Fibroblast of pulmonary artery (primary cell): Measurements from ENCODE around the gene CD101.
A peak's percentile ranks its signal among the peaks of the same experiment; 100 is the strongest.

ENCODE experiments used
- DNase-seq: peaks from one replicate; pipeline ENCODE4 v3.0.0-alpha.2; 2010; ENCODE audit warnings: low read depth
- H3K4me3 ChIP-seq: replicated peaks from 2 replicates; pipeline ENCODE4 v1.5.1; 2011; ENCODE audit warnings: low read depth, mild to moderate bottlenecking, control low read depth, low read length, moderate library complexity
- CTCF ChIP-seq: IDR thresholded peaks from 2 replicates; pipeline ENCODE4 v1.5.1; 2011; ENCODE audit warnings: mild to moderate bottlenecking, control low read depth, low read length, inconsistent platforms; ENCODE audit errors: missing control alignments

The CD101 gene

GRCh38 chr1:116984406-116985160, 17.0 kb upstream of the CD101 start:
- no peak overlapping the region for H3K4me3 ChIP-seq
- no peak for DNase-seq
- TF ChIP-seq CTCF, result no peak

DNA sequence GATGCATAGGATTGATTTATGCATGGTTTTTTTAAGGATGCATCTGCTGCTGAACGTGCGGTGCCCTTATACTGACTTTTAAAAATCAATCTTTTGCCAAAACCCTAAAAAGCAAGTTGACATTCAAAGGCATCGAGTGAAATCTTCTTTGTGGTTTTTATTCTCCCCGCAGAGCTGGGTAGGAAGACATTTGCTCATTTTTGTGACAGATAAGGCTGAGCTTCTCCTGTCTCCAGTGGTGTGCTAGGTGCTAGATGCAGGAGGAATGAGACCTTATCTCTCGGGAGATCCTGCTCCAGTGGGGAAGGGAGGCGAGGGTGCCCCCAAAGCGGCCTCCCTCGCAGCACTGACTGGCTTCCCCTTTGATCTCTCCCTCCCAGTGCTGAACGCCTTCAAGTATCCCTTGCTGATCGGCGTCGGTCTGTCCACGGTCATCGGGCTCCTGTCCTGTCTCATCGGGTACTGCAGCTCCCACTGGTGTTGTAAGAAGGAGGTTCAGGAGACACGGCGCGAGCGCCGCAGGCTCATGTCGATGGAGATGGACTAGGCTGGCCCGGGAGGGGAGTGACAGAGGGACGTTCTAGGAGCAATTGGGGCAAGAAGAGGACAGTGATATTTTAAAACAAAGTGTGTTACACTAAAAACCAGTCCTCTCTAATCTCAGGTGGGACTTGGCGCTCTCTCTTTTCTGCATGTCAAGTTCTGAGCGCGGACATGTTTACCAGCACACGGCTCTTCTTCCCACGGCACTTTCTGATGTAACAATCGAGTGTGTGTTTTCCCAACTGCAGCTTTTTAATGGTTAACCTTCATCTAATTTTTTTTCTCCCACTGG, 14.9 kb upstream of the CD101 start:
- H3K4me3 ChIP-seq, result no peak overlapping the region
- TF ChIP-seq CTCF, result no peak
- no peak for DNase-seq

GRCh38 chr1:116987256-116987555, 14.4 kb upstream of the CD101 start:
- H3K4me3 ChIP-seq, result no peak overlapping the region
- no peak for TF ChIP-seq CTCF
- no peak for DNase-seq

GRCh38 chr1:116988248-116988647, 13.3 kb upstream of the CD101 start:
- no peak for TF ChIP-seq CTCF
- no peak overlapping the region for H3K4me3 ChIP-seq
- peak; percentile 78 for DNase-seq

DNA sequence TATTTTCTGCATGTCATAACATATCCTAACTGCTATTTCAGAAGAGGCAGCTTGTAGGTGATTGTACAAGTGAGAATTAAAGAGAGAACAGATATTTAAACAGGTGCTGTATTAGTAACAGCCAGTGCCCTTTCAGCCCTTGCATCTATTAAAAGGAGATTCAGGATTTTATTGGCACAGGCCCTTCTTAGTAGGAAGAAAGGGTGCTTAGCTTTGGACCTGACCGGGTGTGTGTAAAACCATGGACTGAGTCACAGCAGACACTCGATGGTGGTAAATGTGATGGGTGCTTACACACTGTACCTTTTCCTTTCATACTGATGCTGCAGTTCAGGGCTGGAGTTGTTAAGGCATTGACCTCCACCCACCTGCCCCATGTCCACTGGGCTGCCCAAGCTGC, 12.7 kb upstream of the CD101 start:
- TF ChIP-seq CTCF, result no peak
- H3K4me3 ChIP-seq, result no peak overlapping the region
- DNase-seq, result no peak

GRCh38 chr1:116989835-116990234, 11.7 kb upstream of the CD101 start:
- no peak overlapping the region for H3K4me3 ChIP-seq
- TF ChIP-seq CTCF, result no peak
- DNase-seq, result no peak
